Esophagus muscularis mucosa (tissue), 4 donors: ENCODE measurements around the gene IL20RA.

Experiments used
- CTCF ChIP-seq, 3 experiments: fragments of 200-600 bp in 2 of 3; fragments of 450-650 bp in 1 of 3; sonication (generic) in 2 of 3; IDR thresholded peaks; one replicate each; pipeline ENCODE4 v1.5.1; 2017 to 2019; ENCODE audit warnings: antibody characterized with exemption in 3 of 3, mild to moderate bottlenecking in 2 of 3, moderate library complexity in 1 of 3
- EP300 ChIP-seq: sonication (generic); formaldehyde crosslinking; IDR thresholded peaks from one replicate; pipeline ENCODE4 v1.6.1; 2017; ENCODE audit warnings: antibody characterized with exemption
- POLR2A ChIP-seq: fragments of 450-650 bp; IDR thresholded peaks from one replicate; pipeline ENCODE4 v1.6.1; 2017; ENCODE audit warnings: antibody characterized with exemption, moderate library complexity, mild to moderate bottlenecking, low read depth
- POLR2AphosphoS5 ChIP-seq, 2 donors: sonication (generic); formaldehyde crosslinking; IDR thresholded peaks; one replicate each; pipeline ENCODE4 v1.6.1; 2017; ENCODE audit warnings: antibody characterized with exemption in 2 of 2

- TF ChIP-seq CTCF (IDR thresholded peaks at IDR 0.05) = no peak
- TF ChIP-seq POLR2A = no peak
- TF ChIP-seq POLR2AphosphoS5 (IDR thresholded peaks at IDR 0.05) = no peak
- TF ChIP-seq EP300 = no peak
Observed at GRCh38 chr6:137017081-137017480, 27.7 kb downstream of the IL20RA start.
